Mucosa of gallbladder (tissue), 1 donor: ENCODE results near the gene FGF14. TPM values are rescaled to one million over a fixed set of nuclear protein-coding genes. Genes with fewer than 3 reads are reported as not detected.

Experiments used
- DNase-seq: peaks from one replicate; pipeline ENCODE4 v3.0.0-alpha.2; 2020; ENCODE audit warnings: low spot score
- total RNA-seq: library from RNA; stranded (reverse); gene quantifications from one replicate; pipeline ENCODE4 v1.2.1, GENCODE V29; 2021
- donor health status: DM: no; HTN: no; CAD: no.

FGF14 gene
- total RNA-seq, 1 donor from 2014 or later: 1.5 TPM

DNA sequence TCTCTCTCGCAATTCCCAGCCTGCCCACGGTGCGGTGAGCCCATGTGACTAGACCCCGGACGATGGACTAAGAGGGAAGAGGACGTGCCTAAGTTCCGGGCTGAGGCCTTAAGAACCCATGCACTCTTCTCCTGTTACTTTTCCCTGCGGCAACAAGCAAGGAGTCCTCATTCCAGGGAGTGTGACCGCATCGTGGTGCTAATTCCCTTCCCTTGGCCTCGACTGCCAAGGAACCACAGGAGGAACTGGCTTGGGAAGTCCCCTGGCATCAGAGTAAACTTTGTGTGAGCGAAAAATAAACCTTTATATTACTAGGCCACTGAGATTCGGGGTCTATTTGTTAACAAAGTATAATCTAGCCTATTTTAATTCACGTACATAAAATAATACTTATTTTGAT is 34.0 kb downstream of the FGF14 start:
- DNase-seq: no peak

DNA sequence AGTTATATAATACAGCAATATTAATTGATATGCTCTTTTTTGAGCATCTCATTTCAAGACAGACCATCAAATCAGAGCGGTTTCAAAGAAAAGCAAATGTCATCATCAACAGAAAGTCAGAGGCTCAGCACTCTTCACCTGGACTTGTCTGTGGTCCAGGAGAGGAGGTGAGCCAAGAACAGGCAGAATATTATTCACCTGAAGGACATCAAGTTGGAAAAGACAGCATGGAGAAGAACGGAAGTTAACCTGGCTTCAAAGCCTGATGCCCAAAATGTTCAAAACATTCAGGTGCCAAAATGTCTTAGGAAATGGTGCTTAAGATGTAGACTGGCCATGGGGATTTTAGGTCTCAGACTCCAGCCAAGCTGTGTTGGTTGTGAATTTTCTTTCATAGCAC is 40.7 kb downstream of the FGF14 start:
- DNase-seq: no peak

DNA sequence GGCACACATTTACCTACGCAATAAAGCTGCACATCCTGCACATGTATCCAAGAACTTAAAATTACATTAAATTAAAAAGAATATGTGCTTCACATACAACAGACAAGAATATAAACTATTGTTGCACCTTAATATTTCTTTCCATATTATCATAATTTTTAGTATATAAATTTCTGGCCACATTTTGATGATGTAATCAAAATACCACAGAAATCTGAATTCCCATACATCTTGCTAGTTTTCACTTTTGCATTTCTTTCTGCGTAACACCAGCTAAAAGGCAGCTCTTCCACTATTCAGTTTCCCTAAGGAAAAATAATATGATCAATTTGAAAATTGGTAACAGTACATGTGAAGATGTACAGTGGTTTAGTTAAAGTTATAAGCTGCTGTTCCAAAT is 42.6 kb downstream of the FGF14 start:
- DNase-seq: no peak

DNA sequence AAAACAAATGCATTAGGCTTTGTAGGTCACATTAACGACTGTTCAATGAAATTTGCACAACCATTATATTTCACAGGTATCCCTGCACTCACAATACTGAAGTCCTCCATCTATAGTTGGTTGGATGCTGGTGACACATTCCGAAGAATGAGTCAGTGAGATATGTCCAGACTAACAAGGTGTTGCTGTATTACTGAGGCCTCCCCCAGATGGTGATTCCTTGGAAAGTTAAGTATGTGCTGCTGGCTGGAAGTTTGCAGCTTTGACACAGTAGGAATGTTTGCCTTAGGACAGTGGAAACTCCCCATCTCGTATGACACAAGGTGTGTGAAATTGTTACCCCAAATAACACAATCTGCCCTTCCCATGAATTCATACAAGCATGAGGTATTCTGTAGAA is 46.6 kb downstream of the FGF14 start:
- no peak for DNase-seq

DNA sequence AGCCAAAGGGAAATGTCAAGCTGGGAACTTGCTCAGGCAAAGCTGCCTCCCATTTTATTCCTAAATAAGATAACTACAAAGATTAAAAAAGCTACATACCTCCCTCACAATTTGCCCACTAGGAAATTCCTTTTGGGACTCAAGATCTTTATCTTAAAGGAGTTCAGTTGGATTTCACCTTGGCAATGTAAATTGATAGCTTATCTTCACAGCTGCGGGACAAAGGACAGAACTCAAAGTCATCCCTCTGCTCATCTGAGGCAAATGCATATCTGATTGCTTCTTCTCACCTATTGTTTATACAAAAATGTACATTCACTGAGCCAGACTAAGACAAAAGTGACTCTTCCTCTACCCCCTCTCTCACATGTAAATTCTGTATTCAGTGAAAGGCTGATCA is 47.8 kb downstream of the FGF14 start:
- DNase-seq: no peak

DNA sequence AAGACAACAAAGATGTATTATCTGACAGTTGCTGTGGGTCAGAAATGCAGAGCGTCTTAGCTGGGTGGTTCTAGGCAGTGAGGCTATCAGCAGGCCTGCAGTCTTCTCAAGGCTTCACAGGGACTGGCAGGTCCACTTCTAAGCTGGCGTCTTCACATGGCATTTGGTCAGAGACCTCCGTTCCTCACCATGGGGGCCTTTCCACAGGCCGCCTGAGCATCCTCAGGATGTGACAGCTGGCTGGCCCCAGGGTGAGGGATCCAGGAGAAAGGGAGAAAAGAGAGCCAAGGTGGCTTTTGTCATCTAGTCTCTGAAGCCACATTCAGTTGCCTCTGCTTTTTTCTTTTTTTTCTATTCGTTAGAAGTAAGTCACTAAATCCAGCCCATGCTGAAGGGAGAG is 50.3 kb downstream of the FGF14 start:
- DNase-seq: no peak

DNA sequence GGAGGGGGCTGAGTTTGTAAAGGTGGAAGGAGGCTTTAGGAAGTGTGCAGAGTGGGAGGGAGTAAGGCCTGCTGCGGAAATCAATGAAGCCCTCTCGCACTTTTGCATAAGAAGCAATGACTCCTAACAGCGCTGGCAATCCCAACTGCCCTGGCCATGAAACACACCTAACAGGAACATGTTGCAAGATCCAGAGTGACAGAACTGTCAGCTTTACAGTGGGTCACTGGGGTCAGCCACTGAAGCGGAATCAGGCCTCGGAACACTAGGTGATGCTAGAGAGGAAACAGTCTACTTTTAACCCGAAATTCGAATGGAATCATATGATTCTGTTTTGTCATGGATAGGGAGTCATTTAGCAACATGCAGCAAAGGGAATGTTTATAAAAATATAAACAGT is 54.4 kb downstream of the FGF14 start:
- no peak for DNase-seq

DNA sequence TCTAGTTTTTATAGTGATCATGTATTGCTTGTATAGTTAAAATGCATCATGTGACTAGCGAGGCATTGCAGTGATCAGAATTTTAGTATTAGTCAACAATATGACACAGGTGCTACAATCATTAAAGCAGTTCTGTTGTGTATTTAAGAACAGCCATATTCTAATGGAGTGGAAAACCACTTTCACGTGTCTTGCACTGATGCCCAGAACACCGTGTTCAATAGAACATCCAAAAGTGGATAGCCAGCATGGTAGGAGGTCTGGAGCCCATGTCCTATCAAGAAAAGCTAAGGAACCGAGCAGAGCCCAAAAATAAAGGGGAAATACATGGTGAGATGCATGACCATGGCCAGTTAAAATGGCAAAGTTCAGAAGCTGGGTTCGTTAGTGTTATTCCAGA is 55.1 kb downstream of the FGF14 start:
- DNase-seq: no peak

DNA sequence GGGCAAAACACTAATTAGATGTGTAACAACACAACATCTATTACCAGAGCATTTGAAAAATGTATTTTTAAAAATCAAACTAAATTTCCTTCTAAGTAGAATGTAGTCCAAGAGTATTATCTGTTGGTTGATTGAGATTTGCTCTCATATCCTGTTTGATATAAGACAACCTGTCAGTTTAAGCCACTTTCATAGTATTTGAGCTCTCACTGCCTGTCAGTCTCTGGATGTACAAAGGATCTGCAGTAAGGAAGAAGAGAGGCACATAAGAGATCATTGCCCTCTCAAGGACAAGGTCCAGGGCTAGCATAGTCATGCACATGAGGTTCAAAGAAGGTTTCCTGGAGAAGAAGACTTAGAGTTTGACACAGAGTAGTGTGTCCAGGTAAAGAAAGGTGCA is 57.4 kb downstream of the FGF14 start:
- no peak for DNase-seq

DNA sequence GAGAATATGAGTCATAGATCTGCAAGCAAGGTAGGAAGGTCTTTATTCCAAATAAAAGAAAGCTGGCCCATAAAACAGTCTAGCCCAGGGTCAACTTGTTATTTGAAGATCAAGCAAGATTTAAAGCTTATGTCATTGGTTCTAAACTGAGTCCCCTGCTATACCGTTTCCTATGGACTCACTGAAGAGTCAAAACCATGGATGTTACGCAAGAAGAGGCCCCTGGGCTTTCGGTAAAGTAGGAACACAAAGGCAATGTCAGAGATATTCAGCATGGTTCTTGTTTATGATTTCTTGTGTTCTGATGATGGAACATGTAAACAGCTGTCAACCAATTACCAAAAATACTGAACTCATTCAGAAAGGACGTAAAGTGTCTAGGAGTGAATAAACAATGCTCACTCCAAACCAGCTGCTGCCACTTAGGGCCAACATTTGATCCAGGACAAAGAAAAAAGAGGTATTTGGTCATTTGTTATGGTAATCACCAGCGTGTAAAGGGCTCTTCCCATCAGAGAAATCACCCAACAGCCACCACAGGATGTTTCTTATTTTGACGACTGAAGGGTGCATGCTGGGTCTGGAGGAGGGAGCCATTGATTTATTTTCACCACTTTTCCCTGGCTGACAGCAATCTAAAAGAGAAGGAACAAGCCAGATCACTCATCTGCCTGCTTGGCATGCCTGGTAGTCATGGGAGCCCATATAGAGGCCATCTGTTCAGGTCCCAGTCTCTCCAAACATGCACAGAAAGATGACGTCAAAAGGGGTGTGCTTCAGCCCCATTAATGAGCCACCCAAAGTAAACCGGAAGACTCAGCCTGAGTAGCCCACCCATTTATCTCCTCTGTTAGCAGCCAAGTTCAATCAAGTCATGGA is 68.3 kb downstream of the FGF14 start:
- DNase-seq: no peak

DNA sequence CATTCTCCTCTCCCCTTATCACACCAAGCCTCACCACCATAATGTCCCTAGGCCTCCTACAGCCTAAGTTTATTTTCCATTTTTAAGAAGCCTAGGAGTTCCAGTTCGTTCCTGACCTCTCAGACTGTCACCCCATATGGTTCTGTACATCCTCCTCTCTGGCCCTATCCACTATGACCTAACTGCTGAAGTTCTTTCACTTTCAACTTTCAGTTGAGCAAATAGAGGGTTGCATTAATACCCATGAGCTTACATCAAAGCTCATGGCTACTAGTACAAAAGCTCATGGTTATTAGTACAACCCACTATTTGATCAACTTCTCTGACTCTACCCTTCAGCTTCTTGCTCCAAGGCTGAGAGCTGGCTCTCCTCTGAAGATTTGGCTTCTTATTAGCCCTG is 72.9 kb downstream of the FGF14 start:
- no peak for DNase-seq

DNA sequence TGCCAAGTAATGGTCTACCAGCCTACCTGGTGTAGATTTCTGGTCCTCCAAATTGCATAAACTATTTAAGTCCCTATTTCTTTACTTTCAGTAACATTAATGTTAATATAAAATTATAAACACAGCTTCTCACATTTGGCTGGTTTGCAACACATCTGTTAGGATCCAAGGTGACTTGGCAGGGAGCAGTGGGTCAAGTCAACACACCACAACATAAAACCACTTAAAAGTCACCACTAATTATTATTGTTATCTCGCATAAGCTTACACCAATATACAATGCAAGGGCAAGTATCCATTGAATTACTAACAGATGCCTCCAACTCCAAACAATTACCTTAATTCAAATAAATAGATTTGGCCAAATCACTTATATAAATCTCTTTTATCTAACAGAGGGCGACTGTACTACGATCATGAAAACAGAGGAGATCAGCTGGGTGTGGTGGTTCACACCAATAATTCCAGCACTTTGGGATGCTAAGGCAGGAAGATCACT is 74.7 kb downstream of the FGF14 start:
- no peak for DNase-seq

DNA sequence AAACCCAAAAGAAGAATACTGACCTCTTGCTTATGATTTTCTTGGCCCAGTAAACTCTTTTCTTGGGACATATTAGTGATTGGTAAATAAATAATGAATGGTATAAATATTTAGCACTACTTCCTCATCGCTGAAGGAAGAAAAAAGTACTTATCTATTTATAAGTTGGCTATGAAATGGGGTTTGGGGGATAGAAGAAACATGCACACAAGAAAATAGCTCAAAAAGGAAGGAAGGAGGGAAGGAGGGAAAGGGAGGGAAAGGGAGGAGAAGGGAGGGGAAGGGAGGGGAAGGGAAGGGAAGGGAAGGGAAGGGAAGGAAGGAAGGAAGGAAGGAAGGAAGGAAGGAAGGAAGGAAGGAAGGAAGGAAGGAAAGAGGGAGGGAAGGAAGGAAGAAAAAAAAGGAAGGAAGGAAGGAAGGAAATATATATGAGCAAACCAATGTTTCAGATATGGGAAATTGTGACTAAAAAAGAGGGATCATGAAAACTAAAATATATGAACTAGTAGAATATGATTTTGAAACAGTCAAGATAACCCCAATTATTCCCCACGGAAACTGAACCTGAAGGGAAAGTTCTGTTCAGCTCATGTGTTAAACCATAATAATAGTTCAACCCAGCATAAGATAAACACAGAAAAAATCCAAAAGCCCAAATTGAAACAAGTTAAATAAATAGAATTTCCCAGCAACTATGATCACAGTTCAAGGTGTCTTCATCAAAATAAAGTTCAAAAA is 75.3 kb downstream of the FGF14 start:
- no peak for DNase-seq

DNA sequence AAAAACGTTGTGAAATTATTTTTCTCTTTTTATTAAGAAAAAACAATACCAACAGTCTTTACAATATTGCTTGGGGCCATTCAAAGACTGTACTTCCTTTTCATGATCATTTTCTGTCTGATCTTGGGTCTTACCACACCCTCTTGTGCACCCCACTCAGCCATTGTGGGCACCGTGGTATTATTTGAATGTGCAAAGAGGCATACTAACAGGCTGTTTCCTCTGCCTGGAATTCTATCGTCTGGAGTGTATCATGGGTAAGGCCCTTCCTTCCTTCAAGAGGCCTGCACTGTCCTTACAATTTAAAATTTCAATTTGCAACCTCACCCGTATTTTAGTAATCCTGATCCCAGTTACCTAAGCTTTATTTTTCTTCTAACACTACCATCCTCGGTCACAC is 76.5 kb downstream of the FGF14 start:
- no peak for DNase-seq

DNA sequence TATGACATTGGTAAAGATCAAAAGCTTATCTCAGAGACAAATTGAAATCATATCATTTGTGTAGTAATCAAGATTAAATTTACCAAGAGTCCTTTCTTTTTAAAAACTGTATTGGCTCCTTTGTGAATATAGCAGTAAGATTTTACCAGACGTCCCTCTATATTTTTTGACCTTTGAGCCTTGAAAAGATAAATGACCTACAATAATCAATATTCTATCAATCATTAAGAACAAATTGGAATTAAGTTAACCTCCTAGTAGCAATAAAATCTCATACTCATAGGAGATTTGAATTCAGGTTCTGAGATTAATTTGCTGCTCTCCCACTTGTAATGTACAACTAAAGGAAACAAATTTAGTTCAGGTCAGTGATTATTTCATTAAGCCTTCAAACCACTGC is 78.3 kb downstream of the FGF14 start:
- DNase-seq: no peak

DNA sequence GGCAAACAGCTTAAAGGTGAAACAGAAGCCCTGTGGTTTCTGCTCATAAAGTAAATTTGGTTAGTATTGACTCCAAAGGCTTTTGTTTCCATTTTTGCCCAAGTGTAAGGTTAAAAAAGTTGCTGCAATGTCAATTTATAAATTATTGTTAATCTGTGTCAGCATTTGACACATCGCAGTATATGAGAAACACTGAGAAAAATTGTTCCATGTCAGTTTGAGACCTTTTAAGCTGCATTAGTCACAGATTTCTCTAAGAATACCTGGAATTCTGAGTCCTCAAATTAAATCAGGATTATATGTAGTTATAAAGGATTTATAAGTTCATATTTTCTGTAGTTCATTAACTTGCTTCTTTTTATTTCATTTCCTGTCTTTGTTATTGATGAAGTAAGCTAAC is 78.8 kb downstream of the FGF14 start:
- DNase-seq: no peak

DNA sequence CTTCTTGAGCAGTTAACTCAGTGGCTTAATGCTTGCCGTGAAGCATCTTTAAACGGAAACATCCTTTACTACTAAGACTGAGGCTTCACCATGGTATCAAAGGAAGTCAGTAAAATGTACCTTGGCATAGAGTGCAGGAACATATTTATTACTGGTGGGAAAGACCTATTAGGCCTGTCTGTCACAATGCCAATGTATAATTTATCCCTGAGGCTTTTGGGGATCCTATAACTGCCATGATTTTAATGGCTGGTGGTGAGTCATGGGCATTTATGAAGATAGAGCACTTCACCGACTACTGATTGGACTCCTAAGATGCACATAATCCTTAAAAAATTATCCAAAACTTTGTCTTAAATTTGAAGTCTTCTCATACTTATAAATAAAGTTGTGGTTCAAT is 79.6 kb downstream of the FGF14 start:
- DNase-seq: no peak

DNA sequence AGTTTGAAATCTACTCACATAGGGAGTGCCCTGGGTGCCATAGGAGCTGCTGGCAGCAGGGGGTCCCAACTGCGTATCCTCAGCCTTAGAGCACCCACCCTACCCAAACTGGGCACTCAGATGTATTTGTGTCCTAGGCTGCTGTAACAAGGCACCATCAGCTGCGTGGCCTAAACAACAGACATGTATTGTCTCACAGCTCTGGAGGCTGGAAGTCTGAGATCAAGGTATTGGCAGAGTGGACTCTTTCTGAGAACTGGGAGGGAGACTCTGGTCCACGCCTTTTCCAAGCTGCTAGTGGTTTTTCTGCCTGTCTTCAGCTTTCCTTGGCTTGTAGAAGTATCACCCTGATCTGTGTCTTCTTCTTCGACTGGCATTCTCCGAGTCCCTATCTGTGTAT is 83.6 kb downstream of the FGF14 start:
- DNase-seq: no peak

DNA sequence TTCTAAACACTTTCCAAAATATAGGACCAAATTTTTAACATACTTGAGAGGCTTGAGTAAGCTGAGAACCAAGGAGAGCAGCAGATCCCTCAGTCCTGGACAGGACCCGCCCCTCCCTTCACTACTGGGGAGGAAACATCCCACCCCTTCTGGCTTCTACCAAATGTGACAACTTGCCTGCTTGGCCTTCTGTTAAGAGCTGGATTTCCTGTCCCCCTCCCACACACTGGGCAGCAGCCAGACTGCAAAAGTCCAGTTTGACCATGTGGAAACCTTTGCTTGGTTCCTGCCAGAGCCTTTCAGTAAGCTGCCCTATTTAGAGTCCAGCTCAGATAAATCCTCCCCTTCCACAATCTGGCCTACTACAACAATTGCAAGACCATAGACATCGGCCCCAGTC is 84.3 kb downstream of the FGF14 start:
- DNase-seq: peak; percentile 71

DNA sequence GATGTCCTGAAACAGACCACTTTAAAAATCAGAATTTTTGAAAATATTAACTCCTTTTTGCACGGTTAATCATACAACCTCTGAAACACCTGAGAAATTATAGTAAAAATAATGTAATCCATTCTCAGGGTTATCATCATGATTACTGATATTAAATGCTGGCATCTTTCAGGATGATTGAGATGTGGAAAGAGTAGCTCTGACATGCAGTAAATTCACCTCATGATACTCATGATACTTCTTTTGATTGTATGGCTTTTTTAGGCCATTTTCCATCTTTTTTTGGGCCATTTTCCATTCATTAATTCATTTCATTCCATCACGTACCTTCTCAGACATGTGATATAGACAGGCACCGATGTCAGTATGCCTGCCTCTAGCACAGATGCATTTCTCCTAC is 85.1 kb downstream of the FGF14 start:
- no peak for DNase-seq

DNA sequence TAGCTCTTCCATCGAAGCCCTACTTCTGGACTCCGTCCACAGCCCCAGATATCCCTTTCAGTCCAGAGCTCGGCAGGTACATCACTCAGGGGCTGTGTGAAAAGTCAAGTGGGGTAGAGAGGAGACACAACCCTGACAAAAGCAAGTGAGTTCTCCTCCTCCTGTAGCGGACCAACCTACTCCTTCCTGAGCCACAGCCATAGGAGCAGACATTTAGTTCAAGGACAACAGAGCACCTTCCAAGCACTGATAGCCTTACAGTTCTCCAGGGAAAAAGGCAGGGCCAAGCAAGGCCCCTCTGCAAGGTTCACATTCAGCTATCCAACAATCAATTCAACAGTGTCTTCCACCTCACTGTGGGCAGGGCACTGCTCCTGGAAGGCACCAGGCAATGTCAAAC is 89.0 kb downstream of the FGF14 start:
- no peak for DNase-seq

DNA sequence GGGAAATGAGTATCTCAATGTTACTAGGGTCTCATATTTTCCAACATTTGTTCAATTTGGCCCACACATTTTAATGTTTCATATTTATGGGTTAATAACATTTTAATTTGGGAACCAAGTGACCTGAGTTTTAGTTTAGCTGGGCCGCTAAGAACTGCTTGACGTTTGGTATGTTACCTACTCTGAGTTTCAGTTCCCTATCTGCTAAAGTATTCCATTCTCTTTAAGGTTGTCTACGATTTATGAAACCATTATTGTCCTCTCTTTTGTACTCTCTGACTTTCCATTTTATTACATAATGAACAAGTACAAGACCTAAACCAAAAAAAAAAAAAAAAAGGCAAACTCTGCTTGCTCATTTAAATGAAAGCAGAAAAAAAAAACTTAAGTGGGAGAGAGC is 89.9 kb downstream of the FGF14 start:
- DNase-seq: no peak

DNA sequence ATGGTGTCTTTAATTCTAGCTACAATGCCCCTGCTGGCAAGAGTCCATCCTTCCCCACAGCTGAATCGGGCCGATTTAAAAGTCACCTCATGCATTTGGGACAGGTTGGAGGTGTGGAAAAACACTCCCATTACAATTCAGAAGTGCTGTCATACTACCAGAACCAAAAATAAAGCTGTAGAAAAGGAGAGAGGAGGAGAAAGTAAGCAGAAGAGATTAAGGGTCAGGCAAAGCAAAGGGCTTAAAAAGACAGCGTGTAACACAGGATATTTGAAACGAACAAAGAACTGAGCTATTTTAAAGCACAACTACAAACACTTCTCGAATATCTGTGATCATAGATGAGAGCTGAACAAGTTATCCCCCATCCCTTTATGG is 90.4 kb downstream of the FGF14 start:
- no peak for DNase-seq
